NCI-H82 treated with DMSO at 0.1 percent for 48 hours (cell line): ENCODE results near the gene C1orf159.
"Not testable (repeated sequence)": the region's sequence is repeated elsewhere in the genome, so short reads cannot be mapped to it uniquely, and the experiment has no call there.

Source experiments
- DNase-seq: peaks from one replicate; lab custom pipeline; 2025; ENCODE audit not compliant: unreplicated experiment; lab: John Stamatoyannopoulos, UW

Gene C1orf159

GRCh38 chr1:1083416-1084371 lies 32.2 kb downstream of the C1orf159 start:
- no peak for DNase-seq

GRCh38 chr1:1082776-1083415 lies 33.0 kb downstream of the C1orf159 start:
- DNase-seq, result no peak

GRCh38 chr1:1082239-1082775 lies 33.6 kb downstream of the C1orf159 start:
- DNase-seq, result no peak

GRCh38 chr1:1081311-1082238 lies 34.3 kb downstream of the C1orf159 start:
- no peak for DNase-seq

- DNase-seq, result no peak
Observed at GRCh38 chr1:1080951-1081310, 35.0 kb downstream of the C1orf159 start.

- peak; percentile 9 for DNase-seq
Observed at GRCh38 chr1:1080122-1080757, 35.6 kb downstream of the C1orf159 start.

- DNase-seq, result no peak
Observed at GRCh38 chr1:1079408-1080121, 36.3 kb downstream of the C1orf159 start.

- not testable (repeated sequence) for DNase-seq
Observed at GRCh38 chr1:1077396-1077795, 38.5 kb downstream of the C1orf159 start.

- no peak for DNase-seq
Observed at GRCh38 chr1:1075148-1075935, 40.5 kb downstream of the C1orf159 start.

GRCh38 chr1:1074631-1075147 lies 41.2 kb downstream of the C1orf159 start:
- no peak for DNase-seq

- no peak for DNase-seq
Observed at GRCh38 chr1:1073743-1074587, 41.9 kb downstream of the C1orf159 start, which contains the start of gene RNF223. RNF223 (minus strand) TSS chr1:1074306; CDS start chr1:1072566, 1,740 bp downstream.

- DNase-seq, result no peak
Observed at GRCh38 chr1:1072849-1073742, 42.8 kb downstream of the C1orf159 start.

- no peak for DNase-seq
Observed at GRCh38 chr1:1072299-1072848, 43.5 kb downstream of the C1orf159 start.

GRCh38 chr1:1071486-1072298 lies 44.2 kb downstream of the C1orf159 start:
- DNase-seq, result no peak
